GM21619 (cell line): ENCODE results near the gene FCHSD1.

Experiments
- ATAC-seq: cut with Tn5 transposase; IDR thresholded peaks from one replicate; pipeline ENCODE4 v1.9.1; 2021; ENCODE audit not compliant: unreplicated experiment

The FCHSD1 gene

DNA sequence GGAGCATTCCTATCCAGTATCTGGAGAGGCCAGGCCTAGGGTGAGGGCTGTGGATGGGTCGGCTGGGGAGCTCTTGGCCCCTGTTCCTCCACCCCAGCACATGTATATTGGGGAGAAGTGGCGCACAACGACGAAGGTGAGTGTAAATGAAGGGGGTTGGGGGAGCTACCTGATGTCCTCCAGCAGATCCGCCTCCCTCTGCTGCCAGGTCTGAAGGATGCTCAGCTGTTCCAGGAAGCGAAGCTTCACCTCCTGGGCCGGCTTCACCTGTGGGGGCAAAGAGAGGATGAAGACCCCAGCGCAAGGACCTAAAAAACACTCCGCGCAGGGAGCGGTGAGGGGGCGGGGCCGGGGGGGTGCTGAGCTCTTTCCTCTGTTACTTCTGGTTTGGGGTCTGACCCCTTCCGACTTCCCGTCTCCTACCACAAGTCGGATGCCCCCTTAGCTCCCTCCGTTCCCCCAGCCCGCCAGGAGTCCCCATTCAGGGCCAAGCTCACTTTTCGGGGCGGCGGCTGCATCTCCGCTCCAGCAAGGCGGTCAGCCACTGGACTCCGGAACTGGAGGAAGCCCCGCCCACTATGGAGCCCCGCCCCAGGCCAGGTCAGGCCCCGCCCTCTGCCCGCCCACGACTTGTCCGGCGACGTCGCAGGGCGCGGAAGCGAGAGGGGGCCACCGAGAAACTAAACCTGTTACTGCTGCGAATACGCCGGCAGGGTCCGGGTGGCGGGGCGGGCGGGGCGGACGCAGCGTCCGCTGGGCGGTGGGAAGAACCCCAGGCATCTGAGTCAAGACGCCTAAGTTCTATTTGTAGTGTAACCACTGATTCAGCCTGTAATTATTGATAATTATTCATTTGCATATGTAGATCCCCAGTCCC lies at the start of gene FCHSD1:
FCHSD1 (minus strand) TSS at position 568 of the 877 bp plus-strand sequence; CDS start at position 518, 50 bp downstream.
- ATAC-seq = peak; percentile 95

DNA sequence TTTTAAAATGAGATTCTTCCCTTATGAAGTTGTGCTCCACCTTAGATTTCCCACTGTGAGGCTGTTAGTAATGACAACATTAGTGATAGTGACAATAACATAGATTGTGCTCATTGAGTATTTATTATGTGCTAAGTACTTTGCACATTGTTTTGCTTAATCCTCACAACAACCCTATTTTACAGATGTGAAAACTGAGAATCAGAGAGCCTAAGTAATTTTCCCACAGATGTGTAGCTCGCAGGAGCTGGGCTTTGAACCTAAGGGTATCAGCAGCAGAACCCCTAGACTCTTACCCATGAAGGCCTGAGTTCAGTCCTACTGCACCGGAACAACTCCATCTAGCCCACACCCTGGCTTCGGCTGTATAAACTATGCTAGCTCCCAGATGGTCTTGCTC lies 46.4 kb upstream of the FCHSD1 start:
- no peak for ATAC-seq

DNA sequence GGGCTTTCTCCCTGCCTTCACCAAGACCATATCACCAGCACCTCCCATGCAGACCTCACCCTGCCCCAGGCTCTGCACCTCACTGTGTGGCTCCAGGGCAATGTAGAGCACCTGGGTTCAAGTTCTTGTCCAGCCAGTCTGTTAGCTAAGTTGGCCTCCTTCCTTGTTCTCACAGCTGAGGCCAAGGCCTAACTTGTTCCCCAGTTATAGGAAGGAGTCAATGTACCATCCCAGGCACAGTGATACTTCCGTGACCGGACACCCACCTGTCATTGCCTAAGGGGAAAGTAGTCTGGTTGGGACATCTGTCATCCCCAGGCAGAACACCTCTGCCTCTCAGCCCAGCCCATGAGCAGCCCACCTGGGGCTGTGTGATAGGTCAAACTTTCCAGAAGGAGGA lies 45.2 kb upstream of the FCHSD1 start:
- no peak for ATAC-seq

DNA sequence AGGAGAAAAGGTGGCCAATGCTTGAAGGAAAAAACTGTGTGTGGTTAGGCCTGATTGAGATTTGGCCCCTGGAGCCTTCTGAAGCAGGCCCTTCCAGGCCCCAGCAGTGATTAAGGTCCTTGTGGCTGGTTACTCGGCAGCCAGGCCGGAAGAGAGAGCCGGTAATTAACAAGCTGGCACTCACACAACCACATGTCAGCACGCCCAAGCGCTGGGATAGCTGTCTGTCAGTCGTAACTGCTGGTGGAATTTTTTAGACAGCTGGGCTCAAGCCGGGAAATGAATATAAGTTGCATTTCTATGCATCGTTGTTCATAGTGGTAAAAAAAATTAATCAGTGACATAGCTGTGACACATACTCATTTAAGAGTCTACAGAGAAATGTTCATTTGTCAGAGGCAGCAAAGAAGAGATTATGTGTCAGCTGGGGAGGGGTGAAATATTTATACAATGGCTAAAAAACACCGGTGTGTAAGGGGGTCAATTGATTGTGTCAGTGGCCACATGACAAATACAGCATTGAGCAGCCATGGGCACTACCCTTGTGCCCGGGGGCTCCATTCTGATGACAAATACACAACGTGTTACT lies 44.5 kb upstream of the FCHSD1 start:
- ATAC-seq = no peak

DNA sequence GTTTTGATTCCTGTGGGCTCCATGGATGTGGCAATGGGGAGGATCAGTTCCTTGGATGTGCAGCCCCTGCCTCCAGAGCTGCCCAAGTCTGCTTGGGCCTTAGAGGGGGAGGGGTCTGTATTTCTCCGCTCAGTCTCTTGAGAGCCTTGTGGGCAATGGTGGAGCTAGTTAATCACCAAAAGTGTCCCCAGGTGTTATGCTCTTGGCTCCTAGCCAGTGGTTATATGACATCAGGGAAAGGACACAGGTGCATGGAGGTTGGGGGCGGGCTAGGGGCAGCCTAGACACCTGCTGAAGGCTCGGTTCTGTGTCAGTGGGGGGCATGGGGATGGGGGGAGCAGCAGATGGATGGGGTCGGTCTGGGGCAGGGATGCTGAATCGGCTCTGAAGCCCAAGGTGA lies 43.3 kb upstream of the FCHSD1 start:
- ATAC-seq = no peak

- no peak for ATAC-seq
Observed at GRCh38 chr5:141692919-141693725, 41.9 kb upstream of the FCHSD1 start.

GRCh38 chr5:141692533-141692888 lies 41.3 kb upstream of the FCHSD1 start:
- no peak for ATAC-seq

DNA sequence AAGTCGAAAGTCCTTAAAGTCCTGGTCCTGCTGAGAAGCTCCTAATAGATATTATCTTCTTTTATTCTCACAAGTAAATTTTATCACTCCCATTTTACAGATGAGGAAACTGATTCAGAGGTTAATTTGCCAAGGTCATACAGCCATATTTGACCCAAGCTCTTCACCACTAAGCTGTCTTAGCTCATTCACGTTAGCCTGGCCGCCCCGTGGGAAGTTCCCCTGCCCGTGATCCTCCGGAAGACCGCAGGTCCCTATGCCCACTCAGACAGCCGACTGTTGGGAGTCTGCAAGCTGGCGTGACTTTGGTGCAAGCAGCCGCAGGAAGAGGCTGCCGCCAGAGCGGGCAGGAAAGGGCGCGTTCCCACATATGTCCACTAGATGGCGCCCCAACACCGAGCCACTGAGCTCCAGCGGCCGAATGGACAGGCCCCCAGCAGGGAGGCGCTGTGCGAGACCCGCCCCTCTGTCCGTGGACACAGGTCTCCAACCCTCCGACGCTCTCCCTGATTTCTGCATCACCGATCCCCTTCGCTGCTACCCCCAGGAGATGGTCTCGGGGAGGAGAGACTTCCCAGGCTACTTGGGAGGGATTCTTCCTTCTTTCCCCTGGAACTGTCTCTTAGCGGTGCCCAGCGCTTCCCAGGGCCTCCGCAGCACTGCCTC lies 40.8 kb upstream of the FCHSD1 start:
- peak; percentile 87 for ATAC-seq

DNA sequence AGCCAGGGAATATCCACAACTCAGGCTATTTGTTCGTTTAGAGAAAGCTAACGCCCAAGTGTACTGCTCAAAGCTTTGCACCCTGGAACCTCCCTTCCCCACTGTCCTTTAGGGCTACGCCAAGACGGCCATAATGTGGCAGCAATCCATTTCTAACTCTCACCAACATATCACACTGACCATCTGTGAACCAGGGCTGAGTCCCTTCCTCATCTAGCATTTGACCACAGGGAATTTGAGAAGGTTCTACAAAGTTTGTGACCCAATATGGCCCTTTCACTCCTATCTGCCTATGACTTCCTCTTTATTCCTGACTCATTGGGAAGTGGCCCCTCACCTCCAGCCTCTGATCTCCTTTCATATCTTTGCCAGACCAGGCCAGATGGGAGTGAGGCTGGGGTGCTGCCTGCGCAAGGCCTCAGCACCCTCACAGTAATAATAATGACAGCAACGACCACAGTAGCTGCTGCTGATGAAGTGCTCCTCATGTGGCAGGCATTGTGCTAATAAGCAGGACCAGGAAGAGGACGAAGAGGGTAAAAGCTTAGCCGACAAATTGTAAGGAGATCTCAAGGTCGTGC lies 40.2 kb upstream of the FCHSD1 start:
- ATAC-seq = no peak

- no peak for ATAC-seq
Observed at GRCh38 chr5:141686648-141687416, 35.6 kb upstream of the FCHSD1 start.

DNA sequence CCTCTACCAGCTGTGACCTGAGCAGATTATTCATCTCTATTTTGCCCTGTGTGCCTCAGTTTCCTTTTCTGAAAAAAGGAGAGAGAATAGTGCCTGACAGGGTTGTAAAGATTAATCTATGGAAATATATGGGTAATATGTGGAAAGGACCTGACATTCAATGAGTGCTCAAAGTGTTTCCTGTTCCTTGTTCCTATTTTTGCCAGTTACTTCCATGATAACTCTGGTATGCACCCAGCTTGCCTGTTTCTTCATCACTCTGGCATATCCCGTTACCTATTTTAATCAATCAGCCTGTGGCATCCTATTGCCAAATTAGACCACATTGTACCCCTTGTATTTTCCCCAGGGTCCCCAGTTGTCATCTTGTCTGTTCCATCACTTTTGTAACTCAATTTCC lies 34.4 kb upstream of the FCHSD1 start:
- no peak for ATAC-seq

DNA sequence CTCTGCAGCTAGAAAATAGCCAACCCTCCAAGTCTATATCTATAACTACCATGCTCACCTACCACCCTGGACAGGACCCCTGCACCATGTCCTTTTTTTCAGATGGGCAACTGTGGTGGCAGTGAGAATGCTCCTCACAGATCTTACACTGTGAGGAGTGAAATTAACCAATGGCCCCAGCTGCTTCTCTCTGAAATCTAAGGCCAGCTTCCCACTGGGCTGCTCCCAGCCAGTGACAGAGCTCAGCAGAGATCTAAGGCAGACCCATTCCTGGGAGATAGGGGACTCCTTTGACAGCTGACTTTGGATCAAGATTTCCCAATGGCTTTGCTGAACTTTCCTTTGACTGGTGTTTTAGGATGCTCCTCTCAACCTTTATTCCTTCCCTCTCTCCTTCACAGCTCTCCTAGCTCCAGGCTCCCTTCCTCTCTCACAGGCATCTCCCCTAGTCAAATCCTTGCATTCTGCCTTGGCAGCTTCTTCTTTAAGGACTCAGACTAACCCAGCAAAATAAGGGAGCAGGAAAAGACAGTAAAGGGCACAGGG lies 32.5 kb upstream of the FCHSD1 start:
- no peak for ATAC-seq

- no peak for ATAC-seq
Observed at GRCh38 chr5:141681695-141682641, 30.8 kb upstream of the FCHSD1 start, which contains the start of gene ARAP3. ARAP3 (minus strand) TSS chr5:141682230; CDS start chr5:141680486, 1,744 bp downstream.

DNA sequence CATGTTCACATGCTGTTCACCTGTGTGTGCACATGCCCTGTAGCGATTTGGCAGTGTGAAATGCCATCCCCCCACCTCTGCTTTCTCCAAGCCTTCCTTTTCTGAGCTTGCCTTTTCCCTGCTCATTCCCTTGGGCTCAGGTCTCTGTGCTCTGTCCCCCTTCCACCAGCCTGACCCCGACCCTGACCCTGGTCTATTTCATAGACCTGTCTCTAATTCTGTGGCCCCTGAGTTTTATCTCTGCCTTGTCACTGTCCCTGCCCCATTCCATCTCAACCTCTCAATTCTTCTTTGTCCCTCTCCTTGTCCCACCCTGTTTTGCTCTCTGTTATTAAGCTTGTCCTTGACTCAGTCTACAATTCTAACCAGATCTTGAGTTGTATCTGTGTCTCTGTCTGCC lies 30.1 kb upstream of the FCHSD1 start:
- ATAC-seq = no peak

DNA sequence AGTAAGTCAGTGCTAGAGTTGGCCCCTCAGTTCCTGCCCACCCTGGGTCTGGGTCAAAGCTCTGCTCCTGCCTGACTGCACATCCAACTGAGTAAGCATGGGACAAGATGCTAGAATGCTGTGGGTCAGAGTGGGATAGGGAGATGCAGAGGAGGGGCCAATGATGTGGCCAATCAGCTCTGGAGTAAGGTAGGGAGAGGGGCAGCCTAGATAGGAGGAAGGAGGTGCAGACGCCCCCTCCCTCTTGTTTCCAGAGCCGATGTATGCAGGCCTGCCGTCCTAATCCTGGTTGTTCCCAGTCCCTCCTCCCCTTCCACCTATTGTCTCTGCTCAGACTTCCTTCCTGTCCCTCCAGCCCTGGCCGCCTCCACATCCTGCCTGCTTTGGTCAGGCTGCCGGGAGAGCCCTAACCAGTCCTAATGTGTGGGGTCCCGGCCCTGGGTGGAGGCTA lies 29.6 kb upstream of the FCHSD1 start:
- ATAC-seq = no peak

- no peak for ATAC-seq
Observed at GRCh38 chr5:141680178-141680577, 29.0 kb upstream of the FCHSD1 start.

DNA sequence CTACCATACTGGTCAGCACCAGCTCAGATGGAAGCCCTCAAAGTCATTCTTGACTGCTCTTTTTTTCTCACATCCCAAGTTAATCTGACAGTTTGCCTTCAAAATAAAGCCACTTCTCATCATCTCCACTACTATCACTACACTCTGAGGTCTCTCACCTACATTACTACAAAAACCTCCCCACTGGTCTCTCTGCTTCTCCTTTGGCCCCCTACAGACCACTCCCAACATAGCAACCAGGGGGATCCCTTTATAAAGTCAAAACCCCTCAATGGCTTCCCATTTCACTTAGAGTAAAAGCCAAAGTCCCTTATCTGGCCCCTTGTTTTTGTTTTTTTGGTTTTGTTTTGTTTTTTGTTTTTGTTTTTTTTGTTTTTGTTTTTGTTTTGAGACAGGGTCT lies 26.2 kb upstream of the FCHSD1 start:
- no peak for ATAC-seq

GRCh38 chr5:141675672-141676071 lies 24.5 kb upstream of the FCHSD1 start:
- no peak for ATAC-seq

- ATAC-seq = no peak
Observed at GRCh38 chr5:141674747-141675146, 23.5 kb upstream of the FCHSD1 start.
